ENCODE results near the gene RIC3. TPM values are rescaled to one million over a fixed set of nuclear protein-coding genes. Genes with fewer than 3 reads are reported as not detected.
"Not testable (repeated sequence)": the region's sequence is repeated elsewhere in the genome, so short reads cannot be mapped to it uniquely, and the experiment has no call there.

The RIC3 gene
- polyA plus RNA-seq, 10 donors, result 0.20 to 2.1 (median 0.44) TPM

DNA sequence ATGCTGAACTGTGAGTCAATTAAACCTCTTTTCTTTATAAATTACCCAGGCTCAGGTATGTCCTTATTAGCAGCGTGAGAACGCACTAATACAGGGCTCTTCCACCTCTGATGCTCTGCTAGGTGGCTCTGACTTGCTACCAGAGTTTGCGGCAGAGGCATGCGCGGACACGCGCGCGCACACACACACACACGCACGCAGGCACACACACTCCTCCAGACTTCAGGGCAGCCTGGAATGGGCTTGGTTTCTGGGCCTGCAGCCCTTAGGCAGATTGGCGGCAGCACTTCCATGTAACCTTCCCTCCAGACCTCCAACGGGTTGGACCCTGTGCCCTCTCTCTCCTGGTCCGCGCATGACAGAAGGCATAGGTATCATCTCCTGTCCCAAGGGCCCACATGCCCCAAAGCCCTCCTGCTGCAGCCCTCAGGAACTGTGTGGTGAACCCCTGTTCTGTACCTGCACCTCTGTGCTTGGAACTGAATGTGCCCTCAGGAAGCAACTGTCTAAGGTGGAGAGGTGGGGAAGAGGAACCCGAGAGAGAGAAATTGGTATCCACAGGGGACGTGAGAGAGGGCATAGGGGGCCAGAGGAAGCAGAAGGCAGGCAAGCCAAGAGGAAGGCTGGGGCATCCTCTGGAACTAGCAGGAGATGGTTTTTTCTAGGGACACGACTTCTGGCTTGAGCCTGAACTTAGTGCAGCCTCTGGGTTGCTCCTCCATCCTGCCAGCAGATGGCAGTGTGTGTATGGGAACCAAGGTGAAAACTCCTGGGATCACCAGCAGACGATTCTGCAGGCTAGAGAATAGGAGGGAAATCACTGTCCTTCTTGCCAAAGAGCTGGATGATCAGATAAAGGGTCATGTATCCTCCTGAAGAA, 23.4 kb upstream of the RIC3 start:
- peak; percentile 48 to 79 (median 63) for DNase-seq

DNA sequence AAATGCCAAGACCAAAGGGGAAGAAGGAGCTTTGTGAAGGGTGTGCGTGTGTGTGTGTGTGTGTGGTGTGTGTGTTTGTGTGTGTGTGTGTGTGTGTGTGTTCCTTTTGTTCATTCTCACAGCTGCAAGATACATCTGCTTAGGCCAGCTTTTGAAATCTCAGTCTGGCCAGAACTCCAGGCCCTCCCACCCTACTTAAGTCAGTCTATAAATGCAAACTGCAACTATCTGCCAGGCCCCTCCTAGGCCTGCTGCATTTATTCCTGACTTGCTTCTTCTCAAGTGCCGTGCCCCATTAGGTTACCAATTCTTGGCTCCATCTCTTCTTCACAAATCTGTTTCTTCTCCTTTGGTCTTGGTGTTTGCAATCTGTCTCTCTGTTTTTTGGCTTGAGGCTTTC, 21.6 kb upstream of the RIC3 start:
- no peak for DNase-seq

DNA sequence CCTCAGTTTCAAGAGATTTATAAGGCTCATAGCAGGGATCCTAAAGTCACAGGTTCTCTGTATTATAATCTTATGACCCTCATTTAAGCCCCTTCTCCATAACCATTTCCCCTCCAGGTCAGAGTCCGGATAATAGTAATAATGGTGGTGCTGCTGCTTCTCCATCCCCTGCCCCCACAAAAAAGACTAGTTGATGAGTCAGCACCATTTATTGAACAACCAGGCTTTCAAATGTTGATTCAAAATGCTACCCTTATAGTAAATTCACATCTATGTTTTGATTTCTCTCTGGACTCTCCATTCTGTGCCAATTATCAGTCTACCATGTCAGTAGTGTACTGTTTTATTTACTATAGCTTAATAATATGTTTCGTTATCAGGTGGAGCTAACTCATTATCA, 17.6 kb upstream of the RIC3 start:
- DNase-seq, result no peak

DNA sequence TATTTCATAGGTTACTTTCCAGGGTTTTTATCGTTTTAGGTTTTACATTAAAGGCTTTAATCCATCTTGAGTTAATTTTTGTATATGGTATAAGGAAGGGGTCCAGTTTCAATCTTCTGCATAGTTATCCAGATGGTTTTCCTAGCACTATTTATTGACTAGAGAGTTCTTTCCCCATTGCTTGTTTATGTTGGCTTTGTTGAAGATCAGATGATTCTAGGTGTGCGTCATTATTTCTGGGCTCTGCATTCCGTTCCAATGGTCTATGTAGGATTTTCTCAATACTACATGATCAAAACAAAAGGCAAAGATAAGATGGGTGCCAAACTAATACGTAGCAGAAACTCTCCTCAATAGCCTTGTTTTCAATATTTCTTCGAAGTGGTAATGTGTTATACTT, 14.3 kb upstream of the RIC3 start:
- no peak for DNase-seq

DNA sequence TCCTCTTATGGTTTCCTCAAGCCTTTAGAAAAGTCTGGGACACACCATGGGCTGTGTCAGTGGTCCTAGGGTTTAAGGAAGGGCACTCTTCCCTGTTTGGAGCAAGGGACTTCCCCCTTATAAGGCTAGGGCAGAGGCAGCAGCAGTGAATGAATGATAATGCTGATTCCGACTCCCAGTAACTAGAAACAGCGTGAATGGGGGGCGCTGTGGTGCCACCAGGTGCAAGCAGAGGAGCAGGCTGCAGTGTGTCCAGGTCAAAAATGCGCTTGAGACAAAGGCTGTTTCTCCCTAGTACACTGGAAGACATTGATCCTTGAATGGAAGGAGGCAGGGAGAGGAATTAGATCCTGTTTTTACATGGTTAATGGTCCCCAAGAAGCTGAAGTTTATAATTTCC, 11.6 kb upstream of the RIC3 start:
- DNase-seq, result no peak

DNA sequence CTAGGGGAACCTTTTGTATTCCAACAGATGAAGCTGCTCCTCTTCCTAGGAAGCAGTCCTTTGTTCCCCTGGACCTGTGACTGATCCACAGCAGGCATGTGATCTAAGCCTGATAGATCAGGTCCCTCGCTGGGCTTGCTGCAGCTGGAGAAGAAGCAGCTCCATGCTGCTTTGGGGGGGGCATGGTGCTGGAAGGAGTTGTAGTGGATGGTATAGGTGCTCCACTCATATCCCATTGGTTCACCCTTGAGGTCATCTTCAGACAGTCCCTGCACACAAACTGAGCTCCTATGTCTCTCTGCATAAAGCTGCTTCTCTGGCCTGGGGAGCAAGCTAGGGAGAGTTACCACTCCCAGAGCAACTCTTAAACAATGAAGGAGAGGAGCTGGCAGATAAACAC, 9.5 kb upstream of the RIC3 start:
- no peak for DNase-seq

DNA sequence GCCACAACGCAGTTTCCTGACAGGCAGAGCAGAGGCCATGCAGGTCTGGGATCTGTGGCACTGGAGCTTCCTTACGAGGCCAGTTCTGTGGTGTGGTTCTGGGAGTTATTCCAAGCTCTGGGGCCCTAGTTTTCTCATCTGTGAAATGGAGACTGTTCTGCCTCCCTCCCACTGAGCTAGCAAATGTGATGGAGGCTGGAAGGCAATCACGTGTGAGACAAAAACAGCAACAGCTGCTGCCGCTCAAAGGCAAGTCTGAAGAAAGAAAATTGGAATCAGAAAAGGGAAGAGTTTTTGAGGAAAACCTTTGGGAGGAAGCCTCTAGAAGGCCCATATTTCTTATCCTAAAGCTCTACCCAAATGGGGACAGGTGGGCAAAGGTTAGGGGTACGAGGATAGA, 8.3 kb upstream of the RIC3 start:
- no peak for DNase-seq

DNA sequence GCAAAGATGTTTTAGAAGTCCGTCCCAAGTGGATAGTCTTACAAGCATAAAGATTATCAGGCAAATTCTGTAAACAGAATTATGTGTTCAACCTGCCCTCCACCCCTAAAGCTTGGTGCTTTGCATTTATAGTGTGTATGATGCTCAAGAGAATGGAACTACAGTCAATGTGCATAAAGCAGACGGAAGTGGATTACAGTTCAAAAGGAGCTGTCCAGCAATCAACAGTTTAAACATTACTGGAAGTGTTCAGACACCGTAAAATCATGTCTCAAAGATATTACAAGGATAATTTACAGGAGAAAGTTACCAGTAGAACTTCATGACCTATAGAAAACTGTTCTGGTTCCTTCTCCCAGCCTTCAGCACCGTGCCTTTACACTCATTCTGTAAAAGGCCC, 1.0 kb downstream of the RIC3 start:
- peak in 2 of 3 donors; percentile 3 to 29 for DNase-seq

DNA sequence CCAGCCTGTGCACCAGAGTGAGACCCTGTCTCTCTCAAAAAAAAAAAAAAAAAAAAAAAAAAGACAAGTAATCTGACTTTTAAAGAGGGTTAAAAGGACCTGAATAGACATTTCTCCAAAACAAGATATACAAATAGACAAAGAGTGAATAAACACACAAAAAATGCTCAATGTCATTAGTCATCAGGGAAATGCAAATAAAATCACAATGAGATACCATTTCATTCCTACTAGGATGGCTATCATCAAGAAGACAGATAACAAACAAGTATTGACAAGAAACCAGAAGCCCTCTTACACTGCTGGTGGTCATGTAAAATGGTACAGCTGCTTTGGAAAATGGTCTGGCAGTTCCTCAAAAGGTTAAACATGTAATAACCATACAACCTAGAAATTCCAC, 4.1 kb downstream of the RIC3 start:
- DNase-seq, result no peak

DNA sequence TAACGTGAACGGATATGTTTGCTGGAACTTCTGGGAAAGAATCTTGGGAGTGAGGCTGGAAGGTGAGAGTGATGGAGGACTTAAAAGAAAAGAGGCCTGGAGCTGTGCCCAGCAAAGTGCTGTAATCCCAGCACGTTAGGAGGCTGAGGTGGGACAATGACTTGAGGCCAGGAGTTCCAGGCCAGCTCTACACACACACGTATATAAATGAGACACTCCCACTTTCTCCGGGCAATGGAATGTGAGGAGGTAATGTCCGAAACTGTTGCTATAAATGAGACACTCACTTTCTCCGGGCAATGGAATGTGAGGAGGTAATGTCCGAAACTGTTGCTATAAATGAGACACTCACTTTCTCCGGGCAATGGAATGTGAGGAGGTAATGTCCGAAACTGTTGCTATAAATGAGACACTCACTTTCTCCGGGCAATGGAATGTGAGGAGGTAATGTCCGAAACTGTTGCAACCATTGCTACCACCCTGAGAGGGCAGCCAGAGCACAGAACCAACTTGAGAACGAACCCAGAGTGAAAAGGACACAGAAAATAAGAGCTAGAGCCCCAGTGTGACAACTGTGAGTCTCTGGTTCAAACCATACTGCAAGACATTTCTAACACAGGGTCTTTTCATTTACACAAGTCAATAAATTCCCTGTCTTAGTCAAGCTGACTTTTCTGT, 7.1 kb downstream of the RIC3 start:
- DNase-seq, result not testable (repeated sequence)

DNA sequence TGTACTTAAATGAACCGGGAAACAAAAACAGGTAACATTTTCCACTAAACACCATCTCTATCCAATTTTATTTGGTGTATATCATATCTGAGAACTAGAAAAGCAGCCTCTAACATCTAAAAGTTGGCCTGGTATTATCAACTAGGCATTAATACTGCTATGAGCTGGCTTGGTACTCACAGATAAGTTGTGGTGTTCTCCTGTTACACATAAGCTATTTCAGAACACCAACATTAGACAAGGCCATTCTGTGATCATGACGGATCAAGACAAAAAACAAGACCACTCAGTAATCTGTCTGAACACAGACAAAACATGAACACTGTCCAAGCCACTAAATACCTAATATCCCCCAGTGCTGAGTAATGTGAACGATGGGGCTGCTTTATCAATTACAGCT, 11.9 kb downstream of the RIC3 start:
- no peak for DNase-seq

DNA sequence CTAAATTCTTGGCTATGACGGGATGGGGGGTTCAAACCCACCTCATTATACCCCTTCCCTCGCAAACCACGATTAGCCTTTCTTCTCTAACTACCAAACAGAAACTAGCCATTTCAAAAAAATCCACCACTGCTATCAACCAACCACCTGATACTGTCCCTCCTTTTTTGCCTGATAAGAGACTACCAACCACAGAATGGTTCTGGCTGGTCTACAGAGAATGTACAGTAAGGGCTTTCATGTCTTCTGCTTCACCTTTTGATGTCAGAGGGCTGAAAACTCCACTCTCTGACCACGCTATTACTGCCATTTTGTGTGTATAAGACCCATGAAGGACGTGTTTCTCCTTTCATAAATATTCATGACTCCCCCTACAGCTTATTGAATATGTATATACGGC, 19.1 kb downstream of the RIC3 start:
- DNase-seq, result no peak

DNA sequence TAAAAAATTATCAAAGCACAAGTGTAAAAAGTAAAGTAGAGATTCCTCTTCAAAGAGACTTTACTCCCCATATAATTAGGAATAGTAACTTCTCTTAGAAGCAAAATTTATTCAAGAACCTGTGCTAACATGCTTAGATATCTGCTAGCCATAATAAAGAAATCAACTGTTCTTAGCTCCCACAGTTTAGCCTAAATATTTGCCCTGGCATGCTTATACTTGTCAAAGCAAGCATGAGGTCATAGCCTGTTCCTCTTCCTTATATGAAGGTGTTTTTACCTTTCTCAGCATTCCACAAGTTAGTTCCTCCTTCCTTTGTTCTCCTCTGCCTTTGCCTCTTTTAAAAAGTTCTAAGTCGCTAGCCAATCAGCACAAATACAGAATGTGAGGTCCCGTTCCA, 30.3 kb downstream of the RIC3 start:
- DNase-seq, result no peak

DNA sequence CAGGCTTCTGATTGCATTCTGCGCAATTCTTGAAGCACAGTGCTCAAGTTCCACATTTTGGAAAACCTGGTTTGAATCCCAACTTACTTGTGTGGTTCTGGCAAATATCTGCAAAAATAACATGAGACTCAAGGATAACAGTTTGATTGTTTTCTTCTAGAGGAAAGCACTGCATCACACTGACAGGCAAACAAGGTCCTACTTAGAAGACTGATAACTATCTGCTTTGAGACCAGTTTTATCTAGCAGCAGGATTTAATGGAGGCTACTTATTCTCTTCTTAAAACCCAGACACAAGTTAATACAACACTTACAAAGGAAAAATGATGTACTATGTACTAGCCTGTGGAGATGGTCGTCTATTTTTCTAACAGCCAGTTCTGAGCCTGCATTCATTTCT, 41.4 kb downstream of the RIC3 start:
- no peak for DNase-seq

DNA sequence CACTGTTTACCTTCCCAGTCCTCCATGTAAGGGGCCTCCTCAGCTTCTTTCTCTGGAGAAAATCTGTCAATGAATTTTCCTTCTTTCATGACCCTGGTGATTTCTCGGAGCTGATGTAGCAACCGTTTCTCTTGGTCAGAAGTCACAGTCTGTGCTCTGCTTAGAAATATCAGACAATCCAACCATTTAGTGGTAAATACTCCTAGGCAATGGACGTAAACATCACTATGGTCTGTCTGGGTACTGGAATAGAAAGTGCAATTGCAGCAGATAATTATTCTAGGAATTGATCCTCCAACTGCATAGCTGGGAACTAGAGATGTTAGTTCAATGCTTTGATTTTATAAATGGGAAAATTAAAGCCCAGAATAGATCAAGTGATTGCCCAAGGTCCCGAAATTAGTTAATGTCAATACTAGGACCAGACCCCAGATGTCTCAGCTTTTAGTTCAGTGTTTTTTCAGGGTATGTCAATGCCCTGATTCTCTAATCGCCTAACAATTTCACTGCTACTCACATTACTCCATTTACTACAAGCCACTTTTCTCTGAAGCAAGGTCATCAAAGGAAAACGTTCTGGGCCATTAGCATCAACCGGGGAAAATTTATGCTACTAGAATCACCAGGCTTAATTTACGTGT, 42.1 kb downstream of the RIC3 start:
- DNase-seq, result no peak

DNA sequence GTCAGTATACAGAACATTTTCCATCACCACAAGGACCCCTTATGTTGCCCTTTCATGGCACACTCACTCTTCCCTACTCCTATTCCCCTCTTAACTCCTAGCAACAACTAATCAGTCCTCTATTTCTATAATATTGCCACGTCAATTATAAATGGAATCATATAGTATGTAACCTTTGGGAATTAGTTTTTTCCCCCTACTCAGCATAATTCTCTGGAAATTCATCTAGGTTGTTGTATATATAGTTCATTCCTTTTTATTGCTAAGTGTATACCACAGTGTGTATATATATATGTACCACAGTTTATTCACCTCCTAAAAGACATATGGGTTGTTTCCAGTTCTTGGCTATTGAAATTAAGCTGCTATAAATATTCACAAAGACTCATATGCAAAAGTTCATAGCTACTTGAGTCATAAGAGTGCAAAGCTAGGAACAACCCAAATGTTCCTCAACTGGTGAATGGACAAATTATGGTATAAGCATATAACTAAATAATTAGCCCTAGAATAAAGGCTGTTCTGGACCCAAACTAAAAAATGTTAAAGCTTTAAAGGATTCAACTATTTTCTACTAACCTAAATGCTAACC, 46.6 kb downstream of the RIC3 start:
- DNase-seq, result no peak

DNA sequence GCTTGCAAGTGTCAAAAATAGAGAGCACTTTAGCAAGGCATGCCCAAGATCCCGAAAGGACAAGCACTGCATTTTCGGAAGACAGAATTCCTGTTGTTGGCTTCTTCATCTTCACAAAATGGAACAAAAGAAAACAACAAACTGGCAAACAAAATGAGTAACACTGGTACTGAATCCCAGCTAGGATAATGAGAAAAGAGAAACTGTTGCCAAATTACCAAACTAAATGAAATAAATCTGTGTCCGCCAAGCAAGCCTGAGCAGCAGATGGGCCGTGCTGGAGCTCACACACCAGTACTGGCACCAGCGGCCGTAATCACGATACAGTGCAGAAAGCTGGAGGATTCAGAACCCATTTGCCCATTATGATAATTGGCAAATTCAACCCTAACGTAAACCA, 57.2 kb downstream of the RIC3 start:
- DNase-seq, result no peak

DNA sequence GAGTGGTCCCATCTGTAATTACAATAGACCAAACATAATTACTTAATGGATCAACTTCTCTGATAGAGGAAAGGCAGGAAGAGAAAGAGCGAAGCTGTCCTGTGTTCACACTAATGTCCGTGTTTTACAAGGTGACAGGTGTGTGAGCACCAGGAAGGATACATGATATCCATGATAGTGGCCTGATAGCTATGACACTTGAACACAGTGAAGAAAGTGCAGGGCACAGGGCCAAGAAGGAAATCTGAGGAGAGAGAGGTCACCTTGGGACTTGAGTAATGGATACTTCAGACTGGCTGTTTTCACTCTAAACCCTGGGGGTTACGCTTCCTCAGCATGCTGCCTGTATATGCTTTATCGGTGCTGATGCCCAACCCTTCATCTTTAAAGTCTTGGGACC, 58.4 kb downstream of the RIC3 start:
- no peak for DNase-seq

DNA sequence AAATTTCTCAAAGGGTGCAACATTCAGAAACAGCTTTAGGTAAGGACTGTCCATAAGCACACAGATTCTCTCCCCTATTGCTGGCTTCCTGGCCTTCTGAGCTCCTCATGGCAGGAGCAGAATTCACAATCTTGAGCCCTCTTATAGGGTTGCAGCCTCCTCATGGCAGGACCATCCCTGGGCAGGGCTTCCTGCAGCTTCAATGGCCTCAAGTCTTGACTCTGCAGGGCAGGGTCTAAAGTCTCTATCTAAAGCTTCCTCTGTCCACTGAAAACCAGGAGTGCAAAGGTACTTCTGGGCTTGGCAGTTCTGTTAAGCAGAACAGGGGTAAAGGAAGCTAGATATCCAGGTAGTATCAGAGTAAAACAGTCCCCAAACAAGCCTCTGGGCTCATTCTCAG, 59.1 kb downstream of the RIC3 start:
- DNase-seq, result no peak

DNA sequence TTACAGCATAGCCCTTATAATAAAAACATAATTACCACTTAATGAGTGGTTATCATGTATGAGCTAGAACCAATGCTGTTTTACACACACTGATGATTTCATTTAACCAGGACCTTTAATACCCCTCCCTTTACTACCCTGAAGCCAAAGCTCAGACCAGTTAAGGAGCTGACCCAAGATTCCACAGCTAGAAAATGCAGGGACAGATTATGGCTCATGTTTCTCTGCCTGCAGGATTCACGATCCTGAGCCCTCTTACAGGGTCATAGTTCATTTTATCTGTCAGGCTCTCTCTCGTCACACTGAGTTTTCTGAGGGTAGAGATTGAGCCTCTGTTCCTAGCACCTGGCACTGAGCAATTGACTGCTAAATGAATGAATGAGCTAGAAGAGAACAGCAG, 60.4 kb downstream of the RIC3 start:
- no peak for DNase-seq

DNA sequence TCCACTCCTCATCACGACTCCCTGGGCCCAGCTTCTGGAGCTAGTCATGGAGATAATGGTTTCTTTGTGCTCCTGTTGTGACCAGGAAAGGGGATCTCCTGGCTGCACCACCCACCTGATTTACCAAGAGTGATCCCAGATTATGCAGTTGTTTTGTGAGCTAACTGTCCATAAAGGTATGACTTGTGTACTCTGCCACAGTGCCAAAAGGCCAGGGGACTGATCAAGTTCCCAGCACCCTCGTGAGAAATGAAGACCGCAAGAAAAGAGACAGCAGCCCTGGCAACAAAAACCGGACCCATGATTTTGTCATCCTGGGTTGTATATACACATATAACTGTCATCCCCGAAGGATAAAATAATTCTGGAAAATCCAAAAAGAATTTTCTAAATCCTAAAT, 61.2 kb downstream of the RIC3 start:
- no peak for DNase-seq

DNA sequence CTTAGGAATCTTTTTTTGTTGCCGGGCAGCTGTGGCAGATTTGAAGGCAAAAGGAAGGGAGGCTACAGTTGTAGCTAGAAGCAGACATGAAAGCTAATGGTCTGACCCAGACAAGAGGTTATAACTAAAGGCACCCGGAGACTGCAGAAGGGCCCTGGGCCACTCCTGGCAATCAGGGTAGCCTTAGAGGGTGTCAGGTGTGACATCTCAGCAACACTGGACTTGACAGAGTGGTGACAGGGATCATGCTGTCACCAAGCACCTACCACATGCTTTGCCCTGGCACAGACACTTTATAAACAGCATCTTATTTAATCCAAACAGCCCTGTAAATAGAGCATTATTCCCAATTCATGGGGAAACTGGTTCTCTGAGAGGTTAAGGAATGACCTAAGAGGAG, 62.1 kb downstream of the RIC3 start:
- no peak for DNase-seq

DNA sequence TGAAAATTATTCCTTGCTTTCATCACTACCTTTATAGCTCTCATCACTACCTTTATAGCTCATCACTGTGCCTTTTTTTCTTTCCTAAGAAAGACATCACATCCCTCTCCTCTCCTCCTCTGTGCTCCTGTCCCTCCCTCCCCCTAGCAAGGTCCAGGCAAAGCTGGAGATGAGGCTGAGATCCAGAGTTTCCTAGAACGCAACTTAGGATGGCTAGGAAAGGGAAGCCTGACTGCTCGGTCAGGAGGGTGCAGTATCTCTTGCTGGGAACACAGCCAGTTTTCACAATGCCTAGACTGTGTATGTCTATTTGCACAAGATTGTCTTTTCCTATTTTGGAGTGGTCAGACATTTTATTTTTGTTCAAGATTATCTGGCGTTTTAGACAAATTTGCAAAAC, 63.2 kb downstream of the RIC3 start:
- no peak for DNase-seq
